HG02588 (cell line): ENCODE measurements around the gene FILIP1L.
A peak's percentile ranks its signal among the peaks of the same experiment; 100 is the strongest.

Source experiments
- ATAC-seq: cut with Tn5 transposase; IDR thresholded peaks from one replicate; pipeline ENCODE4 v1.9.1; 2021; ENCODE audit warnings: mild to moderate bottlenecking, moderate library complexity; ENCODE audit not compliant: unreplicated experiment

Gene FILIP1L

DNA sequence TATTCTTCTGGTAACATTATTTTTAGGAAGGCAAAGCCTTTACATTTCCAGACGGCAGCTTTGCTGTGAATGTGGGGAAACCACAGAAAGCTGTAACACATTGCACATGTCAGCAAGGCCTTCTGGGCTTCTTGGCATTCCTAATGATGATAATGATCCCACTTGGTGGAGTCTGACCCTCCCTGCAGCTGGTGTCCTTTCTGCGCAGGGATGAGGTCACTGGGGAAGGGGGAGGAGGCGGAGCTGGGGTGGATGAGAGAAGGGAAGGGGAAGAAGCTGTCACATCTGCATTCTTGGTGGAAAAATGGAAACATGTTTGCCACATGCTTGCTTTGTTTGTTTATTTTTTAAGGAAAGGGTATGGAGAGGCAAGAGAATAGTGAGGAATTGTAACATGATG, 68.6 kb downstream of the FILIP1L start:
- ATAC-seq = no peak

DNA sequence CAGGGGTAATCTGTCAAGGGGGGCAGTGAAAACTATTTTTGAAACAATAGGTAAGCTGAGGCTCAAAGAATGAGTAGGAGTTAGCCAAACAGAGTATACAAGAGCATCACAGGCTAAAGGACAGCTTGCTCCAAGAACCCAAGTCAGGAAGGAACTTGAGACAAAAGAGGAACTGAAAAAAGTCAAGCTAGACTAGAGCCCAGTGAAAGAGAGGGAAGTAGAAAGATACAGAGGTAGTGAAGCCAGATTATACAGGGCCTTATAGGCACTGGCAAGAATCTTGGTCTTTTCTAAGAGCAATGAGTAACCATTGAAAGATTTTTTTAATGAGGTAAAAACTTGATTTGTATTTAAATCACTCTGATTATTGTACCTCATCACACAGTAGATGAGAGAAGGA, 69.9 kb downstream of the FILIP1L start:
- peak; percentile 78 for ATAC-seq

DNA sequence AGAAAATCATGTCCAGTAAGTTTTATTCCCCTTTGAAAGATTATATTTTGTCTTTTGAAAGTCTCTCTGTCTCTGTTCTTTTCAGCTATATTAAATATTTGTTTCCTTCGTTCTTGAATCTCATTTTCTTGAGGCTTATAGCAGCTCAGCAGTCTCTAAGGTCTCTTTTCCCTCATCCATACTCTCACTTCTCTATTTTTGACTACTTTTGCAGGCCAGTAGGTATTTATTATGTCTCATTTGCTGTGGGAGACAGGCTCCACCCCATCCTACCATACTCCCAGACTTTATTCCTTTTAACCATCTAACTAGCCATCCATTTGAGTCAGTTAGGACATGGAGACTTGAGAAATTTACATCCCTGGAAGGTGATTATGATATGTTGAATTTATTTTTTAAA, 71.0 kb downstream of the FILIP1L start:
- no peak for ATAC-seq

DNA sequence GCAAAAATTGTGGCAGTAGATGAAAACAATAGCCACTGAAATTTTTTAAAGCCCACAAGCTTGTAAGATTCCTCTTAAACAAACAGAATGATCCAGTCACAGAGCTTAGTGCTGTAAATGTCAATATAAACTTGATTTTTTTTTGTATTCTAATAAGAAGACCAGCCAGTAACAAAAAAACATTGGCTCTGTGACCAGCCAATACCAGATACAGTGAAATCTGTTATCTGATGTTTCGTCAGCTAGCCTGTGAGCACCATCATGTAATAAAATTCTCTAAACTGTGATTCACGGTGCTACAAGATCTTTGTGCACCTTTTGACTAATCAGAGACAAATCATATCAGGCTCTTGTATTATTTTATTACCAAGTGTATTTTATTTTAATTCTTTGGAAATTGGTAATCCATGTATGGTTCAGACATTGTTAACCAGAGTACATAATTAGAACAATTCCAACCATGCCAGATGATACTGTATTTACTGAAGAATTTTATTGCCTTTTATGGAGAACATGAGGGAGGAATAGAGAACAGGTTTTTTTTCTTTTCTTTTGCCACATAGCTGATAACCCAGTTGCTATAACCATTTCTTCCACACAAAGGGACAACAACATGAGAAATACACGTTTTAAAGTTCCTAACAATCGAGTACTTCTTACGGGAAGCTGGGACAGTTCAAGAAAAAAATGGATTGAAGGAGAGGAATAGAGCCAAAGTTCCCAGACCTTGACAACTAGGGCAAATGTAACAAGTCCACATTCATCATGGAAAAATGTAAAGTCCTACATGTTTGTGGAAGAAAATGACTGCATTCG, 71.9 kb downstream of the FILIP1L start:
- ATAC-seq = no peak

DNA sequence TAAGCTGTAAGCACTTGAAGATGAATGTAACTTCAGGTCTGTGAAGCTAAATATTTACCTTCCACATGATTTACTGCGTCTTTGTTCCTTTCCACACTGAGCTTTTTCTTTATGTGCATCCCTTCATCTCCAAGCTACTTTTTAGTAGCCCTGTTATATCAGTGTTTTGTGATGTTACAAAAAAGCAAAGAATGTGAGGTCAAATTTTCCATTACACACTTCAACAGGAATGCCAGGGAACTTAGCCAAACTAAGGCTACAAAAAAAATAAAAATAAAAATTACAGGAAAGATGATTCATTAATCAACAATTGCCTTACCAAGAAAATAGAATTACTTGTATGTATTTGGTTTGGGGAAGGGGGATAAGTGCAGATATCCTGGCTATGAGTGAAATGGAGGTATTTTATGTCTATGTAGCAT, 73.0 kb downstream of the FILIP1L start:
- ATAC-seq = no peak

DNA sequence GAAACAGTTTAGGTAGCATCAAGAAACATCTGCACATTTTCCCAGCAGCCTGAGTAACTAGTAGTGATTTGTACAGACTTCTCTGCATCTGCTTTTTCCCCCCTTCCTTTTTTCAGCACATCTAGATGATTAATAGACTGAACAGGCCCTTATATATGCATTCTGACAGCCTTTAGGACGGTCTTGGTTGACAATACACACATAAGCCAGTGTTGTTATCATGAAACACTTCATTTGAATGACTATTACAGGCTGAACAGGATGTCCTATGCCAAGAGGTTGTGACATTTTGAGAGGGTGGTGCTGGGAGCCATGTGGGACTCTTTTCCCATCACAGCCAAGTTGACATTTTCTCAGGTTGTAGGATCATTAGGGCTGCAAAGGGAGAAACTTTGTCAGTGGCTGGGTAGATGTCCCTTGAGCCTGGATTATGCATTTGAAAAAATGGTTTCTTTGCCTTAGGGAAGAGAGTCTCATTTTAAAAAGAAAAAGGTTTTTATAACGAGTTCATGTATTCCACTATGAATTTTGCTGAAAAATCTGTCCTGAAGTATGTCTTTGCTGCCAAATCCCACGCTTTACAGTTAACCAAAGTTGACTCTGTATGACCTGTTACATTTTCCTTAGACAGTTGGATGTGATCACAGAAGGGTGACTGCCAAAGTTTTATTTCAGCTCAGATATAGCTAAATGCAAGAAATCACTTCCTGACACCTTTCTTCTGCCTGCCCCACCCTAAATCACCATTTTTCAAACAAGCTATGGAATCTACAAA, 73.7 kb downstream of the FILIP1L start:
- no peak for ATAC-seq

DNA sequence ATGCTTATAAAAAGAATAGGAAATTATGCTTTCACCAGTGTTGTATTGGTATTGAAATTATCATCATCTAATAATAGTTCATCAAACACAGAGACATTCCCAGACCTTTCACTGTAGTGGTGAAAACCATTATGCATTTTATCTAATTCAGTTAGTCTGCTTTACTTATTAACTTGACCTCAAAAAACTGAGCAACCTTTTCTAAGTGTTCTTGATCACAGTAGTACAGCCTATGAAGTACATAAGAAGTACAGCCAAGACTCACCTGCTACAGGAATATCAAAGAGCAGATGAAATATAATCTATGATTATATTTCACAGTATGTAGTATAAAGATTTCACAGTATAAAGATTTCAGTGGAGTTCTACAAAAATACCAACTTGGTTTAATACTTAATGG, 75.2 kb downstream of the FILIP1L start:
- no peak for ATAC-seq

DNA sequence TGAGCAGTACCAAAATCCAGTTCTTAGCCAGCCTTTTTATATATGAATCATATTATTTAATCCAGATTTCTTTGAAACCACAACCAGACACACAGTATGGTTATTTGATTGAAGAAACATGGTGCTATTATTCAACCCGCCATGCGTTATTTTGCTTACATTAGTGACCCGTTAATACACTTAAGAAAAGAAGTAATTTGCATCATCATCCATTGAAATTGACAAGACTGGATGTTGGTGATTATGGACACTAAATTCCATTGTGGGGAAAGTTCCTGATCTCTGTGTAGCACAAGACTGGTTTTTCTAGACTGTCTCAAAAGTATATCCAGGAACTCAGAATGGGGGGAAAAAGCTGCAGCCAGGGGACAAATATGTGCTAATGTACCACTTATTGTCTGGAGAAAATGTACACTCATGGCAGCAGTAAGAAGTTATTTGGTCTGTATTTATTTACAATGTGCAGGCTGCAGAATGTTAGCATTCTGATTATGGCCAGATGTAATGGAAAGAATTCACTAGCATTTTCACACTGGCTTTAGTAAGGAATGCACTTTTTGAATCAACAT, 80.3 kb downstream of the FILIP1L start:
- ATAC-seq = no peak

DNA sequence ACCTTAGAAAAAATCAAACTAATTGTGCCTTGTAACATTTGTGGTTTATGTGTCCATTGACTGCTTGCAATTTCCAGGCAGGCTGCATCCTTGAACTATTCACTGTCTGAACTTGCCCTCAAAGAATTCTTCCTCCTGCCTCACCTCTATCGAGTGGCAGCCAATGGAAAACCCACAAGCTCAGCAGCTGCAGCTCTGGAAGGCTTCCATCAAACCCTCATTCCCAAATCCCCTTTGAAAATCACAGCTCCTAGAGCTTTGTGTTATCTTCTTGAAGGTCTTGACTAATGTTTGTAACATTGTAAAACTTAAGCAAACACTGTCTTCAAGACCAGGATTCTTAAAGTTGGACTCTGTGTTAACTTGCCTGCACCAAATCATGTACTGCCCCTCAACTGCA, 81.1 kb downstream of the FILIP1L start:
- no peak for ATAC-seq

DNA sequence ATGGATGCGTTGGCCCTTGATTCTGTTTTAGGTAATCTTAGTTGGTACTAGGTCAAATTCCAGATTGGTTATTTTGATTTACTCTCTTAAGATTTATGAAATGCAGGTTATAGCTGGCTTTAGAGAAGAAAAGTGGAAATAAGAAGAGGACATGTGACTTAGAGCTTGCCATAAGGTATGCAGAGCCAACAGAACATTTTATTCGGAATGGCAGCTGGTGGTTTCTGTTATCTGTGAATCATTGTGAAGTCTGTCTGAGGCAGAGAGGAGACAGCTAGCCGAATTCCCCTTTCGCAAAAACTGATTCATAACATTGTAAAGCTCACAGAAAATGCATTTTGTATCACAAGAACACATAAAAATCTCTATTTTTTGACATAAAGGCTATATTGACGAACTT, 82.1 kb downstream of the FILIP1L start:
- ATAC-seq = no peak

DNA sequence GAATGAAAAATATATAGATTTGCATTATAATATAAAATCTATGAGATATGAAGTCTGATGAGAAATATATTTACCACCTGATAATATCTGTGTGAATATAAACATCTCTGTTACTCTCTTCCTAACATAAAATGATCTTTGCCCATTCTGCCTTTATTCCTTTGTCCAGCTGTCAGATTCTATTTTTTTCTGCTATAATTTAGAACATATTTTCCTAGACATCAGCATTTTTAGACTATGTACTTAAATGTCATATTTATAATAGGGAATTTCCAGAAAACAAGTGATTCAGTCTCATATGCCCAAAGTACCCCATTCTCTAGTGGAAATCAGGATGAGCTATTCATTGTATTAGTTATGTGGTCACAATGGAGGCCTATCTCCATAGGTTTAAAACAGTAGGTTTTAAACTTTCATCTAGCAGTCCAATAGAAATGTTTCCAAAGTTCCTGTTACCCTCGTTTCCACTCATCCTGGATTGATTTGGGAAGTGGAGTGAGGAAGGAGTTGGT, 83.3 kb downstream of the FILIP1L start:
- no peak for ATAC-seq

DNA sequence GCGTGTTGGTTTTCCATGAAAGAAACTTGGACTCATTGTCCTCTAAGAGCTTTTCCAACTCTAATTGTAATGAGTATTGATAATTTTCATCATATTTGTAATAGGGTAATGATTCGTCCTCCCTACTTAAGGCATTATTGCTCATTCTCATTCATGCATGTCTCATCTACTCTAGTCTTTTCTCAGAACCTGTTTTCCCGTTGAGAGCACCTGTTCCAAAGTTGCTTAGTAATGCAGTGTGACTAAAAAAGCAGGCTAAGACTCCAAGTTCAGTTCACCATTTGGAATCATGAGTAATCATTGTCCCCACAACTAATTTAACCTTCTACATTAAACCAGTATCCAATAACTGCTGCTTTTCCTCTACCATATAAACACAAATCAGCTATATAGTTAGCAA, 84.0 kb downstream of the FILIP1L start:
- peak; percentile 50 for ATAC-seq

DNA sequence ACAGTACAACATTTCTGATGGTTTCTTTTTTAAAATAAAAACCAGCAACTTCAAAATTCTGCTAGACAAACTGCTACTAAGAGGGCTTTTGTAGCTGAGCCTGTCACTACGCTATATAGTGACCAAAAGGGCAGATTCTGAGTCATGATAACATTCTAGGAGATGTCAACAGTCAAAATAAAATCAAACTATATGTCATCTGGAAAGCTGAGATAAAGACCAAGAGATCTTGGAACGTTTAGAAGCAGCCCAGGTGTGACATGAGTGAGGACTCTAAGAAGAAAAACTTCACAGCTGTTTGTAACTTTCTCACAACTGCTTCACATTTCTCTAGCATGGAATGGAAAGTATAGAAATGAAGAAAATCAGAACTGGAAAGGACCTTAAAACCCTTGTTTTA, 84.6 kb downstream of the FILIP1L start:
- ATAC-seq = peak; percentile 53

DNA sequence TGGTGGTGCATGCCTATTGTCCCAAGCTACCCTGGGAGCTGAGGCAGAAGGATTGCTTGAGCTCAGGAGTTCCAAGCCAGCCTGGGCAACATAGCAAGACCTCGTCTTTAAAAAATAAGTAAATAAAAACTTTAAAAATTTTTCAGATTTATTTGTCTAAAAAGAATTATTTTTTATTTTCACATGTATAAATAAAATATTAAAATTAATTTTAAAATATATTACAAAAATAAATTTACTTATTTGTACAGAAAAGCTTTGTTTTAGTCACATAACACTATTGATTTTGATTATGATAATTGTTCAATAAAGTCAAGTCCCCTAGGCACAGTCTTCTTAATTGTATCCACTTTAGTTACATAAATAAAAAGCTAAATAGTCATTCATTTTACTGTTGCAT, 85.2 kb downstream of the FILIP1L start:
- no peak for ATAC-seq

DNA sequence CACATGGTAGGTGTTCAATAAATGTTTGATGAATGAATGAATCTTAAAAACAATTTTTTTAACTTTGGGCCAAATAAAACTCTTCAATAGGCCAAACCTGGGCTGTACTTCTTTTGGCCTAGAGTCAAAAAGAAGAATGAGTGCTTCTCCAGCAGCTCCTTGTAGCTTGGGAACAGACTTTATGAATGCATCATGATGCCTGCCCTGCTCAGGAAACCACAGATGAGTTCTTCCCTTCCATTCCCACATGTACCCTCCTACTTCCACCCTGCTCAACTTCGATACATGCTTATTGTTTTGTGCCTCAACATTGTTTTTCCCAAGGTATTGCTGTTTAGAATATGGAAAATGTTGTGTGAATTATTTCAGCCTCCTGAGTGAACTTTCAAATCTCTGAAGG, 87.0 kb downstream of the FILIP1L start:
- ATAC-seq = no peak

DNA sequence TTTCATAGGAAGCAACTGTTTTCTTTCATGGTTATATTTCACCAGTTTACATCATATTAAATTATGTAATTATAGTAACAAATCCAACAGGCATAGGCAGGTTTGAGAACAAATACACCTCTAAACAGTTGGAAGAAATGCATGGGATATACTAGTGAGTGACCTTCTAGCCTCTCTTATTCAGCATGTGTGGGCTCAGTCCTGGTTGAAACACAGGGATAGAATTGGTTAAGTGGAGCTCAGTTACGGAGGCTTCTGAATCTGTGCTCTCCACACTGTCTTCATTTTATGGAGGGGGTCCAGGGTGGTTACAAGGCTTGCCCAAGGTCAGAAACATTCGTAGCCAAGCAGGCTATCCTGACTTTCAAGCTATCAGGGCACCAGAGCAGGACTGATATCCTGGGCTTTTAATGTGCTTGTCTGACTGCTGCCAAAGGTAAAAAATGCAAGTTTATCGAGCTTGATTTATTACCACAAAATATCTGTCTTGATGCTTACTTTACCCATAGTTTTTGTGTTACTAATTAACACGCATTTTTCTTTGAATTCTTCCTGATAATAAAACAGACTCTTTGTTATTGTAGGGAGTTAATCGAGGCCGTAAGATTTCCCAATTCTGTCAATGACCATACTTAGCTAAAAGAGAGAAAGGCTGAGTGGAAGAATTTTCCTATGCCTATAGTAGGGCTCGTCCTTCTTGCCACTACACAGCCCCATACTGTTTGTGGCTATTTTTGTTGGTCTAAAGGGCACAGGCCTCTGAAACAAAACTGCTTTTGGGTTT, 89.6 kb downstream of the FILIP1L start:
- ATAC-seq = no peak

DNA sequence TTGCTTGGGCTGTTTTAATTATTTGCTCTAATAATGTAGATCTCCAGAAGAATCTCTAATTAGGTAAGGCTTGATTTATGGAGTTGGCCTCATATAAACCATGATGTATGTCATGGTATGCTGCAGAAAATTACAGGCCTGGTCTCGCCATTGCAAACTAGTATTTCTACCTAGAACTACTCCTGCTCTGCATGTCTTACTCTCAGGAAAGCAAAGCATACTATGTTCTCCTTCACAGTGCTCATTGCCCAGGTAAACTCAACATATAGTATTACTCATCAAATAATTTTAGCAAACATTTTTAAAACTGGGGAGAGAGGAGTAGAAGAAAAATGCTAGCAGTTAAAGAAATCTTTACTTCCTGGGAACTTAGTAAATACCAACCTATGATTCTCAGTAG, 90.7 kb downstream of the FILIP1L start:
- no peak for ATAC-seq

DNA sequence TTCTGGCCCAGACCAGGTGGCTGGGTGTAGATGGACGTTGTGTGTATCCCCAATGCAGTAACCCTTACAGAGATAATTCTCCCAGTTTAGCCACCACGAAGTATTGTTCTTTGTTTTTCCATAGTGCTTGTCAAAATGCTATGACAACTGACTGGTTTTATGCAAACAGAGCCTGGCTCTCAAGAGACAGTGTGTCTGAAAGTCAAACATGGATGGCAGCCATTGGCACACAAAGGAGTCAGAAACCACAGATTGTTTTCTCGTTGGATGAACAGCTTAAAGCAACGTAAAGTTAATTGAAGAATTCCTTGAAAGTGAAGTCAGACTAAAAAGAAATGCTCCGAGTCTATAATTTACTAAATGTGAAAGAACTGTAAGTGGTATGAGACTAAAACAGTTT, 91.2 kb downstream of the FILIP1L start:
- ATAC-seq = no peak

DNA sequence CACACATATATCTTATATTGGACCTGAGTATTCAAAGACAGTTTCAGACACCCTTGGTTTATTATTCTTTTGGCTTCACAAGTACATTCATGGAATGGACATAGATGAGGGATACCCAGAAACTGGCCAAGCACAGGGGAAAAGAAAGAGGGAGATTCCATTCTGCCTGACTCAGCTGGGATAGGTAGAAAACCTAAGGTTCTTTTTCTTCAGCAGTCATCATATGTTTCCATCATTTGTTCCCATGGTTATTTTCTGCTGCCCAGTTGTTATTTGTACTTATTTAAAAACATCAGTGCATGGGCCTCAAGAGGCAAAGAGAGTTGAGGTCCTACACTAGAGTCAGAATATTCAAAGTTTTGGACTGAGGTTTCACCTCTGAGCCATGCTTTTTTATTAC, 91.8 kb downstream of the FILIP1L start:
- ATAC-seq = no peak

DNA sequence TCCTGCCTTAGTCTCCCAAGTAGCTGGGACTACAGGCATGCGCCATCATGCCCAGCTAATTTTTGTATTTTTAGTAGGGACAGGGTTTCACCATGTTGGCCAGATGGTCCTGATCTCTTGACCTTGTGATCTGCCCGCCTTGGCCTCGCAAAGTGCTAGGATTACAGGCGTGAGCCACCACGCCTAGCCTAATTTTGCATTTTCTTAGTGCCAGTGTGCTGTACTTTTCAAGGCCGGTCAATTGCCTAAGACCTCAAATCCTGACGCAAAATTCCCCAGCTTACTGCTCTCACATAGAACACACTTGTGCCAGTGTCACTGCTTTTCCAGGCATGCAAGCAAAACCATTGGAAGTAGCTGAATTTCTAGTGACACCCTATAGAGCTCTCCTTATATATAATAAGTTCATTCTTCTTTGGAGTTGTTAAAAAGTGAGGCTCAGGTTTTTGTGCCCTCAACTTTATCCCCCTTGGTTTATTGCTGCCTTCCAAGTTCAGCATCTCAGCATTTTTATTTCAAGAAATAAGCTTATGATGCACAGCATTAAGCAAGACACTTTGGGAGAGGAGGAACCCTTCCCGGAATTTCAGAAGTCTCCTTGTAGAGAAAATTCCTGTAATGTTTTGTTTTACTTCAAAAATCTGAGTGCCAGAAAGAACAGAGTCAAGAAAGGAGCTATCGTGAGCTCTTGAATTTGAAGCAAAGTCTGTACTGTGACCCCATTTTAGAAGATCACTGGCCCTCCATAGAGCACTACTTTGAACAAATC, 93.2 kb downstream of the FILIP1L start:
- no peak for ATAC-seq
